SHP77 treated with DMSO at 0.1 percent for 48 hours (cell line): ENCODE data around the gene DNM1.
A peak's percentile ranks its signal among the peaks of the same experiment; 100 is the strongest.
"Not testable (repeated sequence)": the region's sequence is repeated elsewhere in the genome, so short reads cannot be mapped to it uniquely, and the experiment has no call there.

Experiments used
- DNase-seq: peaks from one replicate; lab custom pipeline; 2025; lab: John Stamatoyannopoulos, UW

DNM1 gene

DNA sequence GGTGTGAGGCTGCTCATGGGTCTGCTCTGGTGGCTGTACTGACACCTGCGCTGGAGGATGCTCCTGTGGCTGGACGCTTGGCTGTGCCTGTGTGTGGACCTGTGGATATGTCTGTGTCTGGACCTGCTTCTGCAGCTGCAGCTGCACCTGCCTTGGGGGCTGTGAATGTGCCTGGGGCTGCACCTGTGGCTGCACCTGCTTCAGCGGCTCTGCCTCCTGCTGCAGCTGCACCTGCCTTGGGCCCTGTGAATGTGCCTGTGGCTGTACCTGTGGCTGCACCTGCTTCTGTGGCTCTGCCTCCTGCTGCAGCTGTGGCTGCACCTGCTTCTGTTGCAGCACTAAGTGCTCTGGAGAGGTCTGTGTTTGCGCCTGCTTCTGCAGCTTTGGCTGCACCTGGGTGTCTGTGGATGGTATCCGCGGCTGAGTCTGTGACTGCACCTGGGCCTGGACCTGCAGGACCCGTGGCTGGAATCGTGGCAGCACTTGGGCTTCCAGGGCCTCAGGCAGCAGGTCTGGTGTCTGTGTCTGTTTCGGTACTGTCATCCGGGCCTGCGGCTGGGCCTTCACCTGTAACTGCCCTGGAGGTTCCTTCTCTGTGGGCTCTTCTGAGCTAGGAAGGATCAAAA, 24.3 kb upstream of the DNM1 start:
- no peak for DNase-seq

DNA sequence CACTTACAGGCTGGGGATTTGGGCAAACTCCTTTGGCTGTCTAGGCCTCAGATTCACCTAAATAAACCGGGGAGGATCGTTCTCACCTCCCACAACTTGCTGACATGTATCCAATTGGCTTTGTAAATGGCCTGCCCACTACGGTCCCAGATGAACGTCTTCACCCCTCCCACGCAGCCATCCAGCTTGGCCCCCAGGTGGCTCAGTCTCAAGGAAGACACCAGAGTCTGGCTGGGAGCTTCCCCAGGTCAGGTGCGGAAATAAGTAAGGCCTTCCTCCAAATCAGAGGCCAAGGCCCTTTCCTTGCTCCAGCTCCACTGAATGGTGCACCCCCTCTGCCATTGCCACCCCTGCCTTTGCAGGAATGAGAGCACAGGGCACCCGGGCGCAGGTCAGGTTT, 23.2 kb upstream of the DNM1 start:
- DNase-seq, result no peak

DNA sequence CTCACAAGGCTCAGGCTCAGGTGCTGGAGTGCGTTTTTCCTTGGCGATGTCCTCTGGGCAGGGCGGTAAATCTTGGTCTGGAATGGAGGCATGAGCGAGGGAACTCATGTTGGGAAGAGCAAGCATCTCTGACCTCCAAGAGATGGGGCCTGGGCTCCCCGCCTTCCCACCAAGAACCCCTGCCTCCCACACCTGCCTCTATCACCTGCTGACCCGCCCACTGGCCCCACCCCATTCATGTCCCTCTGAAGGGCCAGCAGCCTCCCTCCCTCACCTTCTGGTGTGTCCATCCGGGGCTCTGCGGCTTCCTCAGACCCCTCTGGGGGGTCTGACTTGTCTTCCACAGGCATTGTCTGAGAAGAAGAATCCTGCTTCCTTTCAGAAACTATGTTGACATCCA, 22.7 kb upstream of the DNM1 start:
- no peak for DNase-seq

DNA sequence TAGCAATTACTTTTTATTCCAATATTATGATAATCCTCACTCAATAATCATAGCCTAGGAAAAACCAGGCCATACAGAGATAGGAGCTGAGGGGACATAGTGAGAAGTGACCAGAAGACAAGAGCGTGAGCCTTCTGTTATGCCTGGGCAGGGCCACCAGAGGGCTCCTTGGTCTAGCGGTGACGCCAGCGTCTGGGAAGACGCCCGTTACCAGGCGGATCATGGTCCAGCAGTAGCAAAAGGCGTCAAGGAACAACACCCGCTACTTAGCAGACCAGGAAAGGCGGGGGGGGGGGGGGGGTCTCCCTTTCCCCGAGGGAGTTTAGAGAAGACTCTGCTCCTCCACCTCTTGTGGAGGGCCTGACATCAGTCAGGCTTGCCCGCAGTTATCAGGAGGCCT, 21.7 kb upstream of the DNM1 start:
- not testable (repeated sequence) for DNase-seq

DNA sequence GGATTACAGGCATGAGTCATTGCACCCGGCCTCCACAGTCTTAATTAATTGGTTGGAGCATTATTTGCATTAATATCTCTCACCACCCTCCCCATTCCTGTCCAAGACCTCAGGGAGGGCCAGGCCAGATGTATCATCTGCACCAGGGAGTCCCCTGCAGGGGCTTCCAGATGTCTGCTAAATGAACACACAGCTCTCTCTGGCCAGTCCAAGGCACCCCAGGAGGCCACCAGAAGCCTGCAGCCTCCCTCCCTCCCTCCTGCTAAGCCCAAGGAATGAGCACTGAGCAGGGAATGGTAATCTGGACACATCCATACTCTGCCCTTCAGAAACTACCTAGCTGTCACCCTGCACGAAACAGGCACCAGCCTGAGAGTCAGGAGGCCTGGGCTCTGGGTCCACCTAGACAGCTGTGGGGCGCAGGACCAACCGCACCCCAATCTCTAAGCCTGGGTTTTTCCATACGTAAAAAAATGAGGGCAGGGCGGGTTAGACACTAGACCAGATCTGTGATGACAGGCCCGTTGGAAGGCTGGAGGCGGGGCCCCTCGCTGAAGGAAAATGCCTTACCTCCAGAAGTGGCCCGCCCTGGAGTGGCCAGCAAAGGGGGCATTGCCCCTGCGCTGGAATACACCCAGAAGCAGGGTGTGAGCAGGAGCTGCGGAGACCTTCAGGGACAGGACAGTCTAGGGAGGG, 20.1 kb upstream of the DNM1 start:
- no peak for DNase-seq

DNA sequence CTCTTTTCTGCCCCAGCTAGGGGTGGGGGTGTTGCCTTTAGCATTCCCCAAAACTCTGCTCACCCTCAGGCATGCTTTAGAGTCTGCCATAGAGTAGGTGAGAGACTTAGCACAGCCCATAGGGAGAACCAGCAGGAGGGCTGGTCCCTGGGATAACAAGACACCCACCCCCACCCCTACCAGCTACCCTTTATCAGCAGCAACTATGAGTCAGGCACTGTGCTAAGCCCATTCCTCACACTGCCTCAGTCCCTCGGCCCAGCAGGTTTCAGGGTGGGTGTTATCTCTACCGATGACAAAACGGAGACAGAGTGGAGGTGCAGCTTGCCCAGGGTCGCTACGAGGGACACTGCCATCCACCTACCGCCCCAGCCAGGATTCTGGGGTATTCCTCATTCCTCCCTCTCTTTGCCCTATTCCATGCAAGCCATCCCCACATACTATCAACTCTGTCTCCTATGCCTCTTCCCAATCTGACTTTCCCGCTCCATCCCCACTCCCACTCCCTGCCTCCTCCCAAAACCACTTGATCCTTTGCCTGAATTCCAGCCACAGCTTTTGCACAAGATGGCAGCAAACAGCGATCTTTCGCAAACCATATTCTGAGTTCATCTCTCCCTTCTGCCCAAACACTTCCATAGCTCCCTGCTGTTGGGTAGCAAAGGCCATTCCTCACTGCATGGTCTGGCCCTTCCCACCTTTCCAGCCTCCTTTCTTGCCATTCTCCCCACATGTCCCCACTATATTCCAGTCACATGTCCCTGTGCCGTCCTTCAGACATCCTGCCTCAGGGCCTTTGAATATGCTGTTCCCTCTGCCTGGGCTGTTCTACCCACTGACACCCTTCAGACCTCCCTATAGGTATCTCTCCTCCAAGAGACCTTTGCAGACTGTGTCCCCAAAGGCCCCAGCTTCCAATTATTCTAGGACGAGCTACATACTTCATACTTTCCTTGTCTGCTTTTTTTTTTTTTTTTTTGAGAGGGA, 16.9 kb upstream of the DNM1 start:
- DNase-seq, result no peak

DNA sequence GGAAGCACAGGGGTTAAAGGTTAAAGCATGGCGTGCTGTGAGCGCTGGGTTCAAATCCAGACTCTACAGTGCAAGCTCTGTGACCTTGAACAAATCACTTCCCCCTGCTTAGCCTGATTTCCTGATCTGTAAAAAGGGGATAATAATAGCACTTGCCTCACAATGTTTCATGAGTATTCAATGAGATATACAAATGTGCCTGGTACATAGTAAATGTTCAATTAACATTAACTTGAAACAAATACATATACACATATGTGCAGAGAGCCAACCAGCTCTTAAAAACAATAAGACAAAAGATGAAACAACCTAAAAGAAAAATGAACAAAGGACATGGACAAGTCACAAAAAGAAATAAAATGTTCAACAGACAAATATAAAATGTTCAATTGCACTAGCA, 15.8 kb upstream of the DNM1 start:
- no peak for DNase-seq

DNA sequence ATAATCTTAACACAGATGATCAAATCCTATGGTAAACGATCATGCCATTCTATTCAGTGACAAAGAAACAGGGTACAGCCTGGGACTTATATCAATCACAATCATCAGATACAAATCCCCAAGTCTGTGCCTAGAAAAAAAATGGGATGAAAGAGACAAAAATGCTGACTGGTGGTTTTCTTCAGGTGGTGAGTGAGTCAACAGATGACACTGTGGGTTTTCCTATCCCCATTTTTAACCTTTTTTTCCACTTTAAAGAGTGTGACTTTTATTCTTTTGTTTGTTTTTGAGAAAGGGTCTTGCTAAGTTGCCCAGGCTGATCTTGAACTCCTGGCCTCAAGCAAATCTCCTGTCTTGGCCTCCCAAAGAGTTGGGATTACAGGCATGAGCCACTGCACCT, 15.0 kb upstream of the DNM1 start:
- DNase-seq, result no peak

DNA sequence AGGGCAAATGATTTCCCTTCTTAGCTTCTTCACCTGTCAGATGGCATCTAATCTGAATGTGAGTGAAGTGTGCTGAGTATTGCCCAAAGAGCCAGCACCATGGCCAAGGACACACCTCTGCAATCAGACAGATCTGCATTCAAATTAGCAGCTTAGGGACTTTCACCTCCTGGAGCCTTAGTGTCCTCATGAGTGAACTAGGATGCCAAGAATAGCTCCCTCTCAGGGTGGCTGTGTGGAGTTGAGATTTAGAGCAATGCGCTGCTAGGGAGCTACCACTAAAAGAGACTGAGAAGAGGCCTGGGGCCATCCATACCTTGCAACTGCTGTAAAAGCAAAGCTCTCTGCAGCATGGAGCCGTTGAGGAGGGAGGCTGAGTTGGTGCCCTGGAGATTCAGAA, 13.2 kb upstream of the DNM1 start:
- no peak for DNase-seq

DNA sequence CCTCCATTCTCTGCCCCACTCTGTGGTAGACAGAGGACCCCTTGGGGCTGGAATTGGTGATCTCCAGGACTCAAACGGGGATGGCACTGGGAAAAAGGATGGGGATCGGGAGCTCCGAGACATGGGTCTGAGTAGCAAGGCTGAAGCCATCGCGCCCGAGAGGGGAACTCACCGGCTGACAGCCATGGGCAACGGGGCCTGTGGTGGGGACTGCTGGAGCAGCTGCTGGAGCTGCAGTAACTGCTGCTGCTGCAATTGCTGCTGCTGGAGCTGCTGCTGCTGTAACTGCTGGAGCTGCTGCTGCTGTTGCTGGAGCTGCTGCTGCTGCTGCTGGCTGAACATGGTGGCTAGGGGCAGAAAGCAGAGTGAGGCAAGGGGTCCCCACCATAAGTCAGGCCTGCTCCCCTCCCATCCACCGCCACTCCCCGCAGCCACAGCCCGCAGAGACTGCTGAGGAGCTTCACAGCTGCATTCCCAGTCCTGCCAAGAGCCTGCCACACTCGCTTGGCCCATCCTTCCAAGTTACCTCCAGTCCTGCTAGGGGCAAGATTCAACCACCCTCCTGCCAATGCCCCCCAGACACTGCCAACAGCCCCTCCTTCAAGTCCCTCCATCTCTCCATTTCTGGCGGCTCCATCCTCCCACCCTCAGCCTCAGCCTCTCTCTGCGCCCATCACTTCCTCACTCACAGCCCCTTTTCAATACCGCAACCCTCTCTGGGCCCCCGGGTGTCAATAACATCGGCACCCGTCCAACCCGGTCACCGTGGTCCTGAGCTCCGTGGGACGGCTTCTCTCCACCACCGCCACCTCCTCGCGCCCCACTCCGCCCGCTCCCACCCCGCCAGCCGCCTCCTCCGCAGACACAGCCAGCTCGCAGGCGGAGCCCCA, 12.4 kb upstream of the DNM1 start:
- no peak for DNase-seq

DNA sequence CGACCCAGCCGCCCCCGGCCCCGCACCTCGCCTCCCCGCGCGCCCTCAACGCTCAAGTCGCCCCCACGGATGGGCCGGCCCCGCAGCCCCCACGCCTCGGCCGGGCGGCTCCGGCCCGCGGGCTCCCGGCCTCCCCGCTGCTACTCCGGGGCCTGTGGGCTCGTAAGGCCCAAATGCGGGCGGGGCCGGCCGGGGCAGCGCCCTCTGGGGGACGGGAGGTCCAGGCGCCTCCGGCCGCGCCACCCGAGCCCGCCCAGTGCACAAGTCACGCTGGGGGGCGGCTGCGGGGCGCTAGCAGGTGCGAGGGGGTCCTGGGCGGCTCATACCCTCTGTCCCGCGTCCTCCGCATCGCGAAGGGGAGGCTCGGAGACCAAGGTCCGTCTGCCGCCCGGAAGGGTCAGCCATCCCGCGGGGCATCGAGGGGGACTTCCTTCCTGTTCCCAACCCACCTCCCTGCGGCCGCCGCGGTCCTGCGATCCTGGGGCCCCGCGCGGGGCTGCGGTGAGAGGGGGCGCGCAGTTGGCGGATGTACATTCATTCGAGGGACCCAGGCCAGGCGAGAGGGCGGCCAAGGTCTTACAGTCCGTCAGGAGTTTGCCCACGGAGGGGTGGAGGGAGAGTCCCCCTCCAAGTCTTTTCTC, 11.7 kb upstream of the DNM1 start, which contains the start of gene CIZ1:
CIZ1 (minus strand) TSS at position 167 of the 641 bp plus-strand sequence. CDS start 715 bp downstream, outside the sequence.
- DNase-seq, result peak; percentile 18

DNA sequence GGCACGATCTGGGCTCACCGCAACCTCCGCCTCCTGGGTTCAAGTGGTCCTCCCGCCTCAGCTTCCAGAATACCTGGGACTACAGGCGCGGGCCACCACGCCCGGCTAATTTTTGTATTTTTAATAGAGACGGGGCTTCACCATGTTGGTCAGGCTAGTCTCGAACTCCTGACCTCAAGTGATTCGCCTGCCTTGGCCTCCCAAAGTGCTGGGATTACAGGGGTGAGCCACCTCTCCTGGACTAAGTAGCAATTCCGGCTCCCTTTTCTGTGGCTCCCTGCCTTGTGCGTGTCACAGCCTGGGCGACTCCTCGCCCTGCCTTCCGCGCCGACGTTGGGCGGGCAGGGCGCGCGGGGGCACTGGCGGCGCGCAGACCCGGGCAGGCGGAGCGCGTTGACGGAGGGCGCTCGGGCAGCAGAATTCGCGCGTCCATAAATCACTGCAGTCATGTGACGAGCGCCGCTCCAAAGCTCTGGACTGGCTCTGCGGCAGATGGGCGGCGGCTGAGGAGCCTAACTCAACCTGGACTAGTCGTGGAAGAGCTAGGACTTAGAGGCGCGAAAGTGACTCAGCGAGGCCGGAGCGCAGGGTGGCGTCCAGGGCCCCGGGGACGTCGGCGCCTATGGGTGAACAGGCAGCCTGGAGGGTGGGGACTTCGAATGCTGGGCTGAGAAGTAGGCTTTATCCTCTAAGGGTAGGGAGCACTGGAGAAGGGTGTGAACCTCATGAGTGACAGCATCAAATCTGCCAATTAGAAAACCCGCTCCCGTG, 10.4 kb upstream of the DNM1 start:
- peak; percentile 85 for DNase-seq

DNA sequence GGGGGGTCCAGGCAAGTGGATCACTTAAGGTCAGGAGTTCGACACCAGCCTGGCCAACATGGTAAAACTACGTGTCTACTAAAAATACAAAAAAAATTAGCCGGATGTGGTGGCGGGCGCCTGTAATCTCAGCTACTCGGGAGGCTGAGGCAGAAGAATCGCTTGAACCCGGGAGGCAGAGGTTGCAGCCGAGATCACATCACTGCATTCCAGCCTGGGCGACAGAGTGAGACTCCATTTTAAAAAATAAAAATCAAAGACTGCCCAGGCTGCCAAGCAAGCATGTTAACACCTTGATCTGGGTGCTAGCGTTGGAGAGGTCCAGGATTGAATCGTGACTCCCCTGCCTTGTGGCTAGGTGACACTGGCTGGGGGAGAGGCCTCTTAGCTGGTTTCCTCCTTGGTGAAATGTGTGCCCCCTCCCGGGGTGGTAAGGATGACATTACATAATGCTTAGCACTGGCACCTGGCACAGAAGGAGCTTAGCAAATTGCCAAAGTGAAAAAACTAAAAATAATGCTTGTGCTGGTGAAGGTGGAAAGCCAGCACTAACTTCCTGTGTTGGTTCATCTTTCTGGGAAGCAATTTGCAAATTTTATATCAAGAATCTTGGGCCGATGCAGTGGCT, 9.6 kb upstream of the DNM1 start:
- no peak for DNase-seq

DNA sequence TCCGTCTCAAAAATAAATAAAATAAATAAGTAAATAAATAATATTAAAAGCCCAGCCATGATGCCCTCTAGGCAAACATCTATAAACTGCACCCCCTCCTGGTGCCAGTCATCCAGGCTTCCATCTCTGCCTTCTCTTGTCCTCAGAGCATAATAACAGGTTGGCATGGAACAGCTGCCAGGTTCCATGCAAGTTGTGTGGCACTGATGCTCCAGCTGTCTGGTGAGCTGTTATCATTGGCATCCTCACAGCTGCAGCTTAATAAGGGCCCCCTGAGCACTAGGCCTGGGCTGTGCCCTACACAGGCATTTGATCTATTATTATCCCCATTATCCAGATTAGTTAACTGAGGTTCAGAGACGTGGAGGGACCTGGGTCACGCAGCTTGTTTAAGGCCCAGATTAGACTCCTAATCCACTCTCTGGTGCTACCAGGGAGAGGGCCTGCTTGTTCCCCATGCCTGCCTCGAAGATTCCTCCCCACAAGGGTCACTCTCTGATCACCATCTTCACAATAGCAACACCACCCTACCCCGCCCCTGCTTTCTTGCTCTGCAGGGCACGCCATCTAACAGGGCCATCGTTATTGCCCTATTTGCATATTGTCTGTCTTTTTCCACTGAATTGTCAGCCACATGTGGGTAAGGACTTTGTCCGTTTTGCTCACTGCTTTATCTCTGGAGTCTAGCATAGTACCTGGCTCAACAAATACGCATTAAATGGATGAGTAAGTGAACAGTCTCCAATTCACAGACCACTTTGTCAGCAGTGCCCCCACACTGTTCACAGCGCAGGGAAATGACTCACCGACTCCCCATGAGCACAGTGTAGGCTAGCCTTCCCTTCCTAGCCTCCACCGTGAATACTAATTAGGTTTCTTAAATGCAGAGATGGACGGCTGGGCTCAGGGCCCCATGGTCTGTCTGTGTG, 1.5 kb upstream of the DNM1 start:
- DNase-seq, result no peak

DNA sequence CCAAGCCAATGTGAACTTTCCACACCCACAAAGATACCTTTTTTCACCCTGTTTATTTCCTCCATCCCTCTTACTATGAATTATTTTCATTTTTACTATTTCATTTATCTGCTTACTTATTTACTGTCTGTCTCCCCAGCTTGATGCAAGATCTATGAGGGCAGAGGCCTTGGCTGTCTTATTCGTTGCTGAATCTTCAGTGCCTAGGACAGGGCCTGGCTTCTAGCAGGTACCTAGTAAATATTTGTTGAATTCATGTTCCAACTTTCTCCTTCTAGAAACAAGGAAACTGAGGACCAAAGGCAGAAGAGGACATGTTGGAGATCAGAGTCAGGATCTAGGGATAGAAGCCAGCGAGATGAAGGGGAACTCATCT, 543 bp upstream of the DNM1 start:
- no peak for DNase-seq

DNA sequence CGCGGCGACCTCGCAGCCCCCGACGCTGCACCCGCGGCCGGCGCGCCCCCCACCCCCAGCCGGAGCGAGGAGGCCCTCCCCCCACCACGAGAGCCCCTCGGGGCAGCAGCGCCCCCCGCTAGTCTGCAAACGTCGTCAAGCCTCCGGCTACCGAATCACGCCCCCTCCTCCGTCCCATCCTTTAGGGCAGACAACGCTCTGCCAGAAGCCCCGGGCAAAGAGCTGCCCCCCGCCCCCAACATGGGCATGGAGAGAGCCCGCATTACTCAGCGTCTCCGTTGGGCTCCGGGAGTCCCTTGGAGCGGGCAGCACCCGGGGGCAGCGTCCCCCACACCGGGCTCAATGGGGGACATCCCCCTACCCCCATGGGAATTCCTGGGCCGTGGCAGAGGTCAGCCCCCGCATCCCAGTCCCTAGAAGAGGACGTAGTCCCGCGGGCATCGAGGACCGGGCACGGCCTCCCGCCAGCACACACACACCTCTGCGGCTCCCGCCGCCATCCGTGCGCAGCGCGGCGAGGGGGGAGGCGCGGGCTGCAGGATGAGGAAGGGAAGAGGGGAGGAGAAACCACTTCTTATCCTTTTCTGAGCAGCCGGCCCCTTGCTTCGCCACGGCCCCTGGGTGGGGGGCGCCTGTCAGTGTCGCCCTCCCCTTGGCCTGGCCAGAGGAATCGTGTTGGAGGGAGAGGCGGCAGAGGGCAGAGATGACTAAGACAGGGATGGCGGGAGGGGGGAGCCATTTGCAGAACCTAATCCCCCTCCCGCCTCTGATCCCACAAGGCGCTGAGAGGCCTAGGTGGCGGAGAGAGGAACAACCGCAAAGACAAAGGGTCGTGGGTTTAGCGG, 750 bp downstream of the DNM1 start:
- peak; percentile 16 for DNase-seq

DNA sequence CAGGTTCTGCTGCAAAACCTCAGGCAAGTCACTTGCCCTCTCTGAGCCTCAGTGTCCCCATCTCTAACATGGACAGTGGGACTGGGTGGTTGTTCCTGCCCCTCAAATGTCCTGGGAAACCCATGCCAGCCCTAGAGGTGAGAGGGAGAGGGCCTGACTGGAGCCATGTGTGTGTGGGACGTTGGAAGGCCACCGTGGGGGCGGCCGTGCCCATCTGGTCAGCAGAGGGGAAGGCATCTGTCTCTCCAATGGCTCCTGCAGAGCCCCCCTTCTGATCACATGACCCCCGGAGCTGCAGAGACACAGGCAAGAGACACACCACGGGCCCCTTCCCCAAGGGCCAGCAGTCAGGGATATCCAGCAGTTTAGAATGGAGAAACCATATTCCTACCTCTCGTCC, 1.7 kb downstream of the DNM1 start:
- no peak for DNase-seq
